ENCODE data around the gene LRRC8D.
A peak's percentile ranks its signal among the peaks of the same experiment; 100 is the strongest.
"Not testable (repeated sequence)": the region's sequence is repeated elsewhere in the genome, so short reads cannot be mapped to it uniquely, and the experiment has no call there.

Gene LRRC8D

DNA sequence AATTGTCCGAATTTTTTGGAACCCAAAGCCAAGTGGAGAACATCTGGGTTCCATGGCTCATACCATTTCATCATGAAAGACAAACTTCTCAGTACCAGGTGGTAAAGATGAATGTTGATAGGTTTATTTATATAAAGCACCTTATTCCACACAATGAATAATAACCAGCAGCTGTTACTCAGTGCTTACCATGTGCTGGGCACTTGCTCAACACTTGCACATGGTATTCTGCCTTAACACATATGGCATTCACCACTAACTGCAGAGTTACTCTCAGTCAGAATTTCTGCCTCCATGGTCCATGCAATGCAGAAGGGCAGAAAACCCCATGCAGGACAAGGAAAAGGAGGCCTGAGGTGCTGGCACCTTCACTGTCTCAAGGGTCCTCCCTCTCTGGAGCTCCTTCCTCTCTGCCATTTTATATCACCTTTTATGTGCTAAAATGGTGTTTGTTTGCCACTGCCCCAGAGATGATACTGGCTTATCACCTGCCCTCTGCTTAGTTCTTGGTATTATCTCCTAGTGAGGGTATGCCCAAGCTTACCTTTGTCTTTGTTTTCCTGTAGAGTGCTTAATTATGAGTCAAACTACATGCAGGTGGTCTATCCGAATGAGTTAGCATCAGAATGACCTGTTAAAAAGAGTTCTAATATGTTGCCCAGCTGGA is 97.4 kb downstream of the LRRC8D start:
- no peak for DNase-seq

DNA sequence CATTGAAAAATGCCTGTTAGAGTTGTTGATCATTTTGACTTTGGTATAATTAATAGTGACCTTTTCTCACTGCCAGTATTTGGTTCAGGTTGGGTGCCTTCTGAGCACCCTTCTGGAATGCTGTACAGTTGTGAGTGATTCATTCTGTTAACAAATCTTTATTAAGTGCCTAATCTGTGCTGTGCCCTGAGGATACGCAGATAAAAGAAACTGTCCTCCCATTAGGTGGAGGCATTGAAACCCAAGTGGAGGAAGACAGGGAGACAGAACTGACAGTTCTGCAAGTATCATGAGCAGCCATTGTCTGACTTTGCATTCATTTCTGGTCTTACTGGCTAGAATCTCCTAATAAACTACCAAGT is 97.9 kb downstream of the LRRC8D start:
- no peak for DNase-seq

DNA sequence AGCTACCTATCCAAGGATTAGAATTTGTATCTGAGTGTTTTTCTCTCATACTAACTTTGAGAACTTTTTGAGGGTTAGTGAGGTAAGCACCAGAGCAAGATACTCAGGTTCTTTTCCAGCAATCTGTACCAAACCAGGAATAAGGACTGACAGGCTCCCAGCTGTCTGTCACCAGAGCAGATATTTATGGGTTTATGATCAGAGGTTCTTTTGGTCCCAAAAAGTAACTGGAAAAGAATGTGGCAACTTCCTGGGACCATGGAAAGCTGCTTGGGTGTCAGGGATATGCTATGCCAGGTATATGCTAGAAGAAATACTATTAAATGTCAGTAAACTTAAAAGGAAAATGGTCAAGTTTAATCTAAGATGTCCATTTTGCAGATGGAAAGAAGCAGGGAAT is 98.3 kb downstream of the LRRC8D start:
- no peak for DNase-seq

DNA sequence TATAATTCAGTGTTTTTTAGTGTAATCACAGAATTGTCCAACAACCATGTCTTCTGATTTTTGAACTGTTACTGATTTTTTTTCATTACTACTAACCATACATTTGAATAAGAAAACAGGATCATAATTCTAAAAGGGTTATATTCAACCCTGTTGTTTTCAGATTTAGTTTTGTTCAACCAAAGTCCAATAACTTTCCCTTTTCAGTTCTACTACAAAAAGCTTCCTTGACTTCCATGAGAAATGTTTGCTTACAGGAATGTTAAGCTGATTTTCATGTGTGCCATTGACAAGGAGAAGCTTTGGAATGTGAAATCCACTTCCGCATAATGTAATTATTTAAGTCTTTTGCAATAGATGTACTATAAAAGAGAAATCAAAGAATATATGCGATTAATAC is 102.1 kb downstream of the LRRC8D start:
- no peak for DNase-seq

DNA sequence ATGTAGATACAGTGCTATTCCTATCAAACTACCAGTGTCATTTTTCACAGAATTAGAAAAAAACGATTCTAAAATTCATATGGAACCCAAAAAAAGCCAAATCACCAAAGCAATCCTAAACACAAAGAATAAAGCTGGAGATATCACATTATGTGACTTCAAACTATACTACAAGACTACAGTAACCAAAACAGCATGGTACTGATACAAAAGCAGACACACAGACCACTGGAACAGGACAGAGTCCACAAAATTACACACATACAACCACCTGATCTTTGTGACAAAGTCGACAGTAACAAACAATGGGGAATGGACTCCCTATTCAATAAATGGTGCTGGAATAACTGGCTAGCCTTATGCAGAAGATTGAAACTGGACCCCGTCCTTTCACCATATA is 102.7 kb downstream of the LRRC8D start:
- DNase-seq: no peak

DNA sequence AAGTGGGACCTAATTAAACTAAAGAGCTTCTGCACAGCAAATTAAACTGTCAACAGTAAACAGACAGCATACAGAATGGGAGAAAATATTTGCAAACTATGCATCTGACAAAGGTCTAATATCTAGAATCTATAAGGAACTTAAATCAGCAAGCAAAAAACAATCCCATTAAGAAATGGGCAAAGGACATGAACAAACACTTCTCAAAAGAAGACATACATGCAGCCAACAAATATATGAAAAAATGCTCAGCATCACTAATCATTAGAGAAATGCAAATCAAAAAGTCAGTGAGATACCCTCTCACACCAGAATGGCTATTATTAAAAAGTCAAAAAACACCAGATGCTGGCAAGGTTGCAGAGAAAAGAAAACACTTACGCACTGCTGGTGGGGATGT is 103.2 kb downstream of the LRRC8D start:
- DNase-seq: not testable (repeated sequence)

DNA sequence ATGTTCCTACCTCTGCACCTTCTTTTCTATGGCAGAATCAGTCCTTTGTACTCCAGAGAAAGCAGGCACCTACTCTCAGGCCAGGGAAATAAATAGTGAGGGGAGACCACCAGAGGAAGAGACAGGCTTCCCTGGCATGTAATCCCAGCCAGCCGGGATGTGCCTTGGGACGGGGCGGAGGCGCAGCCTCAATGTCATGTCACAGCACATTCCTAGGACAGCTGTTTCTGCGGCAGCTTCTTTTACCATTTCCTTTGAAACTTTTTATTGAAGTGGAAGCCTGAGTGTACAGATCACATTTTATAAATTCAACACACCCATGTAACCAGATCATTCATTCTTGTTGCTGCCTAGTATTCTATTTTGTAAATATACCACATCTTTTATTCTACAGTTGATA is 106.2 kb downstream of the LRRC8D start:
- no peak for DNase-seq

DNA sequence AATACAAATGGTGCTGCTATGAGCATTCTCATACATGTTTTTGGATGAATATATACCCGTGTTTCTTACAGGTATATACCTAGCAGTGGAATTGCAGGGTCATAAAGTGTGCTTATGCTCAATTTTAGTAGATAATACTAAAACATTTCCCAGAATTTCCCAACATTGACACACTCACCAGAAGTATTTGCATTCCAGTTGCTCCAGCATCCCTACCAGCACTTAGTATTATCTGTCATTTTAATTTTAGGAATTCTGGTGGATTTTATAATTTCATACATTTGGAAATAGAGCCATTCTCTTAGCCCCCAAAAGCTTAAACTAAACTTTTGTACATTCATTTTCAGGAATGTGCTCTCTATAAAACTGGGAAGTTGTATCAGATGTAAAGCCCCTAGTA is 106.6 kb downstream of the LRRC8D start:
- no peak for DNase-seq

DNA sequence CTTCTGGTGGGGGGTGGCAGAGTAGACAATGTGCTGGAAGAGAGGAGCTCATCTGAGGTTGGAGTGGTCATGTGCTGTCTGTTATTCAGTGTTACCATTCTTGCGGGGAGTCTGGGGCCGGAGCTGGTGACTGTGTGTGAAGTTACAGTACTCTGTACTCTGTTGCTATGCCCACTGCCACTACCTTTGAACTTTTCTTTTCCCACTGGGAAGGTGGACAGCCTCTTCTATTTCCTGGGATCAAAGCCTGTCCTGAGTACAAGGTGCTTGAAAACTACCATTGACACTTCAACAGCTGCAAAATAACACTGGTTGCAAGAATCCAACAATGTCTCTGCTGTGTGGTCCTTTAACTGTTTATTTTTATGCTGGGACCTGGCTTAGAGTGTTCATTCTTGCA is 107.7 kb downstream of the LRRC8D start:
- DNase-seq: no peak

DNA sequence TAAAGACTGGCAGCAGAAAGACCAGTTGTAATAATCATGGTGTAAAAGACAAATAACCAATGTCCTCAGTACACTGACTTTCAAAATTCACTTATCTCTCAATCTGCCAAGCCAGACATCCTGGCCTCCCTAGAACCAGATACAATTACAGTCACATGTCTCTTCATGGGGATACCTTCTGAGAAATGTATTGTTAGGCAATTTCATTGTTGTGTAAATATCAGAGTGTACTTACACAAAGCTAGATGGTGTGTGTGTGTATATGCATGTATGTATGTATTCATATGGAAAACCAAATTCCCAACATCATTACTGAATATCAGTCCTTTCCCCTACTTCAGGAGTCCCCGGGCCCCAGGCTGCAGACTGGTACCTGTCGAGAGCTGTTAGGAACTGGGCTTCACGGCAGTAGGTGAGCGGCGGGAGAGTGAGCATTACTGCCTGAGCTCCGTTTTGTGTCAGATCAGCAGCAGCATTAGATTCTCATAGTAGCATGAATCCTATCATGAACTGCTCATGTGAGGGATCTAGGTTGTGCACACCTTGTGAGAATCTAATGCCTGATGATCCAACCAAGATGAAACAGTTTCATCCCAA is 108.7 kb downstream of the LRRC8D start:
- no peak for DNase-seq

DNA sequence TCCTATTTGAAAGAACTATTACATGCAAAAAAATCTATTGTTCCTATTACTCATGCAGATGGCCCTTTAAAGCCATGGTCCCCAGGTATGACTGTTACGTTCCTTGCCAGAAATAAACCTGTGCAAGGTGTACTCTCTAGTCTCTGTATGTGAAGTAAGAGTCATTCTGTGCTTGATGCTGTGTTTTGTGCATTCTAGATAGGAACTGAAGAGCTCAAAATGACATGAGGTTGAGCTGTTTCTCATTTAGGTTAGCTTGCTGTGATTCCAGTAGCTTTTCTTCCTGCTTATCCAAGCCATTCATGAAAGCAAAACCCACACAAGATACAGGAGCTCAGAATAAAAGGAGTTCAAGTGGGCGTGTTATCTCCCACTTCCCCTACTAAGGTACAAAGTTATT is 109.7 kb downstream of the LRRC8D start:
- DNase-seq: no peak

DNA sequence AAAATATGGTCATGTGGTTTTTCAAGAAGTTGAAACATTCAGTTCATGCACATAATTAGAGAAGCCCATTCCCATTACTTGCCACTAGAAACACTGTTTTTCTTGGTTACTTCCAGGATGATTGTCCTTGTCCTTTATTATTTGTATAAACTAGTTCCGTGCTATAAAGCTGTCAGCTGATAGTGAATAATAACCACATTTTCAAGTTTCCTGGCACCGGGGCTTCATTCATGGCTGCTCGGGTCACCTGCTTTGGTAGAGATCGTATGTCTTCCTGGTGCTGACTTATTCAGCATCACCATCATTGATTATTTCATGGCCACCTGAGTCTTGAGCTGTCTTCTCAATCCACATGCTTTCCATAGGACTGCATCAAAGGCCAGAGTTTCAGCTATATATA is 111.1 kb downstream of the LRRC8D start:
- DNase-seq: no peak

DNA sequence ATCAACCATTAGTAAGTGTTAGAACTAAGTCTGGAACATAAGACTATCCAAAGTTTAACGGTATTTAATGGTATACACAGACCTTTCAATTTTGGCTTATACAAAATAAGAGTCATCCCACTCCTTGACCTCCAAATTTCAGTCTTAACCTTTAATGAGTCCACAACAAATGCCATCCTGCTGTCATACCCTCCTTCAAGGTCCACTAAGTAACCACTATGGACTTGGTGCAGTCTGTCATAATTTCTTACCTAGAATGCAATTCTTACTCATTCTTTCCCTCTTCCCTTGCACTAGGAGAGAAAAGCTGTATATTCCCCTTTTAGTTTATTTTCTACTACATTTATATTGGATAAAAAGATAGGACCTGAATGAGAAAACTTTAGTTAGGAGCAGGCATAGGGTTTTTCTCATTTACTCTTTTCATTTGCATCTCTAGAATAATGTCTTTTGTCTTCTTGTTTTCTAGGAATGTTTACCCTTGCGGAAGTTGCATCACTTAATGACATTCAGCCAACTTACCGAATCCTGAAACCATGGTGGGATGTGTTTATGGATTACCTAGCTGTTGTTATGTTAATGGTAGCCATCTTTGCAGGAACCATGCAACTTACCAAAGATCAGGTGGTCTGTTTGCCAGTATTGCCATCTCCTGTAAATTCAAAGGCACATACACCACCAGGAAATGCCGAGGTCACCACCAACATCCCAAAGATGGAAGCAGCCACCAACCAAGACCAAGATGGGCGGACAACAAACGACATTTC is 111.9 kb downstream of the LRRC8D start:
- DNase-seq: no peak

DNA sequence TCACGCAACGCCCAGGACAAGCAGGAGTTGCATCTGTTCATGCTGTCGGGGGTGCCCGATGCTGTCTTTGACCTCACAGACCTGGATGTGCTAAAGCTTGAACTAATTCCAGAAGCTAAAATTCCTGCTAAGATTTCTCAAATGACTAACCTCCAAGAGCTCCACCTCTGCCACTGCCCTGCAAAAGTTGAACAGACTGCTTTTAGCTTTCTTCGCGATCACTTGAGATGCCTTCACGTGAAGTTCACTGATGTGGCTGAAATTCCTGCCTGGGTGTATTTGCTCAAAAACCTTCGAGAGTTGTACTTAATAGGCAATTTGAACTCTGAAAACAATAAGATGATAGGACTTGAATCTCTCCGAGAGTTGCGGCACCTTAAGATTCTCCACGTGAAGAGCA is 113.6 kb downstream of the LRRC8D start:
- DNase-seq: no peak

DNA sequence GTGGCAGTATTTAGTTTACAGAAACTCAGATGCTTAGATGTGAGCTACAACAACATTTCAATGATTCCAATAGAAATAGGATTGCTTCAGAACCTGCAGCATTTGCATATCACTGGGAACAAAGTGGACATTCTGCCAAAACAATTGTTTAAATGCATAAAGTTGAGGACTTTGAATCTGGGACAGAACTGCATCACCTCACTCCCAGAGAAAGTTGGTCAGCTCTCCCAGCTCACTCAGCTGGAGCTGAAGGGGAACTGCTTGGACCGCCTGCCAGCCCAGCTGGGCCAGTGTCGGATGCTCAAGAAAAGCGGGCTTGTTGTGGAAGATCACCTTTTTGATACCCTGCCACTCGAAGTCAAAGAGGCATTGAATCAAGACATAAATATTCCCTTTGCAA is 114.4 kb downstream of the LRRC8D start:
- no peak for DNase-seq

DNA sequence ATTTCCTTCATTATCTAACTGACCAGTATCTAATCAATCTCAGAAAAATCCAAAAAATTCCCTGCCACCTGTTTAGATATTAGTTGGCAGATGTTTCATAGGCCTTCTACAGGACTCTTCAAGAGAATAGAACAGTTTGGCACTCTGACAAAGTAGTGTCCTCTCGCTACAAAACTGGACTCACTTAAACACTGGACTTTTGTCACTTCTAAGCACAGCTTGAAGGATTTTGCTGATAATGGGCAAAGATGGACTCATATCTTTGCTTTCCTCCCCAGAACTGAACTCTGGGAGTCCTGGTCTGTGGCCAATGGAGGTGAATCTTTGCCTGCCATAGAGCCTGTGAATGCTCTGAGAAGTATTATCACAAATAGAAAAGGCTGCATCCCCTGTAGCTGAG is 115.9 kb downstream of the LRRC8D start:
- no peak for DNase-seq

DNA sequence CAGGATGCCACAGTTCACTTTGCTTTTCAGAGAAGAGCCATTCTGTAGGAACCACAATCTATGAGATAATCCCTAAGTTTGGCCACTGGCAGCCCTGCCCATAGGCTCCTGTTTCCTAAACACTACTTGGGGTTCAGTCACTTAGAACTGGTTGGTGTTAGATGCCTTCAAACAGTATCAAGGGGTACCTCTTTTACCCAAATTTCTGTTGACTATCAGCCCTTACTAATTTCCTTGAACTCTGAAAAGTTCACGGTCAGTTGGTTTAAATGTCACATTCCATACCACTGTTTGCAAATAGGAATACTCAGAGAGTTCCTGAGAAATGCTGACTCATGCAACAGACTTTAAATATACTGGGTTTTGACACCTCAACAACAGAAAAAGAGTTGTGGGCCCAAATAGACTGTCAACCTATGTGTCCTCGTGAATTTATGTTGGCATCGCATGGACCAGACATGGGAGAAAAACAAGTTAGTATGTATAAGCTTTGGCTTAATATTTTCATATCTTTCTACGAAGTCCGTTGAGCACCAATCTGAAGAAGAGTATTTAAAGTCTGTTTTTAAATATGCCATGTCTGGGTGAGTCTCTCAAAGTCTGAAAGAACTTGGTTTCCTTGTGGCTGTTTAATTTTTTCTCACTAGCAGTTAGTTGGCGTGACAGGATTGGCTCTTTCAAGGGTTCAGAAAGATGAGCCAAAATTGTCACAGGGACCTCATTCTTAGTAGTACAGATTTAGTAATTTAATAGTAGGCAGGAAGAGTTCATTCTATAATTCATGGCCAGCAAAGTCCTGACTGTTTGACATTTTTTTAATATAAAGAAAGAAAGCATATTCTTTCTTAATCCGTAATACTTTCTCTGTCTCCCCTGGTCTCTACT is 117.6 kb downstream of the LRRC8D start:
- DNase-seq: peak; percentile 46

DNA sequence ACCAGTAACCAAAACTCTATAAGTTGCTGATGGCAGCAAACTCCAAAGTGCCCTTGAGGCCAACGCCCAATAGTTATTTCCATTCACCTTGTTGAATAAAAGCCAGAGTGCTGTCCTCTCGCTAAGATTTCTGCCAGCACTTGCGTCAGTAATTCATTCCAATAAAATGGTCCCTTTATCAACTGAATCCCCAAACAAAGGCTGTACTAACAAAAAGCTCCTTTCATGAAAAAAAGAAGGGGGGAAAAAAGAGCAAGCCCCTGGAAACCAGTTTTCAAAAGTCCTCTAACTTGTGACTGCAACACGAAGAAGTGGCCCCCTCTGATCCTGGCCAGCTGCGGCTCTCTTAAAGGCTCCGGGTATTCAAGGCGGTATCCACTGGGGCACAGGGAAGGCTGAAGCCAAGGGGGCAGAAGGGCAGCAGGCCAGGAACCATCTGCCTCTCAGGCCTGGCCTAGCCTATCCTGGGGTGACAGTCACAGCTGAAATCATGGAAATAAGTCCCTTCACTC is 118.3 kb downstream of the LRRC8D start:
- no peak for DNase-seq

DNA sequence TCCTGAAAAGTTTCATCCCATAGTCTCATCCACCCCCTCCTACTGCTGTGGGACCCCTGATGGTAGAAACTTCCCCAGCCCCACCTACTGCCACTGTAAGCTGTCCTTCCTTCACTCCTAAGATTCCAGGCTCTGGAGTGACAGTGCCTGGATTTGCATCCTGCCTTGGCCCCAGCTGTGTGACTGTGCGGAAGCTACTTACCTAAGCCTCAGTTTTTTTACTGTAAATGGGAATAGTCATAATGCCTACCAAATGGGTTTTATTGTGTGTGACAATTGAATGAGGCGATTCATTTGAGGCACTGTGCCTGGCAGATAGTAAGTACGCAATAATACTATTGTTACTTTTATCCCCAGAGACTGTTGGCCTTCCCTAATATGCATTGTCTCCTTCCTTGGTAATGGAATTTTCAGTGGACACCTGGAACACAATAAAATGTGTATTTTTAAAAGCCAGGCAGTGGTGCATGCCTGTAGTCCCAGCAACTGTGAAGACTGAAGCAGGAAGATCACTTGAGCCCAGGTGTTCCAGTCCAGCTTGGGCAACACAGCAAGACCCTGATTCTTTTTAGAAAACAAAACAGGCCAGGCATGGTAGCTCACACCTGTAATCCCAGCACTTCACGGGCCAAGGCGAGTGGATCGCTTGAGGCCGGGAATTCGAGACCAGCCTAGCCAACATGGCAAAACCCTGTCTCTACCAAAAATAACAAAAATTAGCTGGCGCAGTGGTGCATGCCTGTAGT is 119.0 kb downstream of the LRRC8D start:
- DNase-seq: no peak

DNA sequence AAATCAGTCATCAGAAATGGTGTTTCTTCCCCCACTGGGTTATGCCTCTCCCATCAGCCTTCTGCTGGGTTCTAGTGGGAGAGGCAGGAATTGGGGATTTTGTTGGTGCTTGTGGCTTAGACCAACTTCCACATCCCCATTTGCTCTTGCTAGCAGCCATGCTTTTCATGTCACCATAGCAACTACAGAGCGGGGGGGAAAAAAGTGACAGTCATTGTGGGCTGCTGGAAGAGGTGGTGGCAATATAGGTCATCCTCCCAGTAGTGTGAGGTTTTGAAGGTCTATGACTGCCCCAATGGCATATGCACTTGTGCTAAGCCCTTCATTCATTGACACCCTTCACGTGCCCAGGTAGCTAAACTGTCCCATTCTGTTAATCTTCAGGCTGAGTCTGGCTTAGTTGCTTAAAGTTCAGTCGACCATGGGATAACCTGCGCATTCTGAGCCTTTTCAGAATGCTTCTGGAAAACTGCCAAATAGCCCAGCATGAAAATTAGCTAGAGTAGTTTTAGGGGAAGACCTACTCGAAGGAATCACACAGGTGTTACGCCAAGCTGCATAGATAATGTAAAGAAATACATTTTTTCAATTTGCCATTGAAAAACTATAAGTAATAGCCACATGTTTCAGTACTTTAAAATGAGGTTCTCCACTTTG is 120.4 kb downstream of the LRRC8D start:
- no peak for DNase-seq

DNA sequence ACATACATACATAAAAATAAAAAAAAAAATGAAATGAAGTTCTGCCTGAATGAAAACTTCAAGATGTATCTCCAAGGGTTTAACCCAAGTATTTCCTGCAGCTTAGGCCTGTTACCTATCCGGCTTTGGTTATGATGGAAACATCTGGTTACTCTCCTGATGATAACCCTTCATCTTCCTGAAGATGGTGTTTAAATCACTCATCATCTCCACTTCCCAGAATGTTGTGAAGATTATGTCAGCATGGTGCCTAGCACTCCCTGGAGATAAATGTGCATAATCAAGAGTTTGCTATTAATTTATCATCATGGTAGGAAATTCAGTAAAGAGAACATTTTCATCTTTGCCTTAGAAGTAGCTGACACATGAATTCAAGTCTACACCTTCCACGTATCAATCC is 121.2 kb downstream of the LRRC8D start:
- no peak for DNase-seq
